Measurements from ENCODE around the gene BARHL1. TPM values are rescaled to one million over a fixed set of nuclear protein-coding genes. Genes with fewer than 3 reads are reported as not detected.

The BARHL1 gene
- total RNA-seq, 2 experiments from 2014 or later = not detected

GRCh38 chr9:132572921-132573320, 9.5 kb upstream of the BARHL1 start:
- intact Hi-C loops (cut with micrococcal nuclease) = no loop called here
- TF ChIP-seq CTCF (IDR thresholded peaks at IDR 0.05) = no peak
- Mint-ChIP-seq H3K27me3 (peaks cover 31% of the 10 kb centered on the region), H3K36me3 (ENCODE audit: low read depth) (no peaks in the 10 kb centered on the region), H3K4me3 (no peak overlapping the region), H3K4me1 (ENCODE audit: low read depth) (no peaks in the 10 kb centered on the region), H3K9me3 (no peaks in the 10 kb centered on the region), H3K27ac (no peak overlapping the region)
- ChIA-PET POLR2A (interaction anchor here (0.7 kb wide), 1 partner anchor 538 kb away, joined by 3 read pairs; no protein-coding TSS in a partner anchor), CTCF (interaction anchor here (3.8 to 4.2 kb wide), 2 partner anchors 66 to 160 kb away, joined by 25 to 54 read pairs; no protein-coding TSS in a partner anchor)
- no peak for ATAC-seq
- no peak for DNase-seq

- Mint-ChIP-seq H3K27me3 (peaks cover 49% of the 10 kb centered on the region), H3K4me3 (no peak overlapping the region), H3K9me3 (no peaks in the 10 kb centered on the region), H3K27ac (no peak overlapping the region), H3K36me3 (ENCODE audit: low read depth) (no peaks in the 10 kb centered on the region), H3K4me1 (ENCODE audit: low read depth) (no peaks in the 10 kb centered on the region)
- ATAC-seq (peak; percentile 91), DNase-seq (peak; percentile 79)
- intact Hi-C loops (cut with micrococcal nuclease) = loop anchor here (2.0 to 5.0 kb wide), 2 partner anchors 68 to 162 kb away; no protein-coding TSS in a partner anchor
- POLR2A ChIA-PET = interaction anchor here (1.0 to 1.7 kb wide), 2 partner anchors 10 to 163 kb away, joined by 3 to 5 read pairs; no protein-coding TSS in a partner anchor
- TF ChIP-seq CTCF (IDR thresholded peaks at IDR 0.05) = peak; percentile 94
- CTCF ChIA-PET = interaction anchor here (0.6 to 4.2 kb wide), 17 partner anchors 9 to 312 kb away, joined by 3 to 54 read pairs (median 4); partner anchors contain the start of gene CFAP77
Observed at GRCh38 chr9:132575005-132575609, 7.3 kb upstream of the BARHL1 start.

- Mint-ChIP-seq H3K4me3 (no peak overlapping the region), H3K9me3 (no peaks in the 10 kb centered on the region), H3K27me3 (peaks cover 52% of the 10 kb centered on the region), H3K4me1 (ENCODE audit: low read depth) (no peaks in the 10 kb centered on the region), H3K36me3 (ENCODE audit: low read depth) (no peaks in the 10 kb centered on the region), H3K27ac (no peak overlapping the region)
- intact Hi-C loops (cut with micrococcal nuclease) = loop anchor here (2.0 to 5.0 kb wide), 2 partner anchors 69 to 163 kb away; no protein-coding TSS in a partner anchor
- TF ChIP-seq CTCF (IDR thresholded peaks at IDR 0.05) = no peak
- DNase-seq (no peak), ATAC-seq (no peak)
- CTCF ChIA-PET = interaction anchor here (0.6 to 4.2 kb wide), 9 partner anchors 11 to 312 kb away, joined by 3 to 54 read pairs (median 5); partner anchors contain the start of gene CFAP77
- POLR2A ChIA-PET = interaction anchor here (1.1 to 1.7 kb wide), 2 partner anchors 10 to 164 kb away, joined by 3 to 5 read pairs; no protein-coding TSS in a partner anchor
Observed at GRCh38 chr9:132575811-132576210, 6.6 kb upstream of the BARHL1 start.

- Mint-ChIP-seq H3K27me3 (peaks cover 61% of the 10 kb centered on the region), H3K27ac (no peak overlapping the region), H3K4me1 (ENCODE audit: low read depth) (peaks cover 10% of the 10 kb centered on the region), H3K36me3 (ENCODE audit: low read depth) (no peaks in the 10 kb centered on the region), H3K4me3 (no peak overlapping the region), H3K9me3 (no peaks in the 10 kb centered on the region)
- intact Hi-C loops (cut with micrococcal nuclease) = loop anchor here (5.0 kb wide), 1 partner anchor 70 kb away; no protein-coding TSS in a partner anchor
- ATAC-seq (no peak), DNase-seq (no peak)
- ChIA-PET POLR2A (no interaction called here), CTCF (interaction anchor here (1.3 to 3.8 kb wide), 6 partner anchors 70 to 167 kb away, joined by 3 to 25 read pairs (median 6); partner anchors contain the start of gene CFAP77)
- TF ChIP-seq CTCF (IDR thresholded peaks at IDR 0.05) = no peak
Observed at GRCh38 chr9:132577119-132577518, 5.3 kb upstream of the BARHL1 start.
